GM10847 (cell line): Measurements from ENCODE around the gene NFIC.

Source experiments
- POLR2A ChIP-seq: IDR thresholded peaks from 2 replicates; pipeline ENCODE4 v1.6.1; 2011; ENCODE audit not compliant: insufficient read length; ENCODE audit errors: extremely low read depth

The NFIC gene

GRCh38 chr19:3364501-3364858 lies 1.9 kb upstream of the NFIC start:
- TF ChIP-seq POLR2A, result no peak

GRCh38 chr19:3365093-3365835 lies 1.1 kb upstream of the NFIC start:
- TF ChIP-seq POLR2A, result no peak

GRCh38 chr19:3366753-3367627 lies 607 bp downstream of the NFIC start:
- TF ChIP-seq POLR2A, result no peak

GRCh38 chr19:3367628-3368440 lies 1.5 kb downstream of the NFIC start:
- no peak for TF ChIP-seq POLR2A

- no peak for TF ChIP-seq POLR2A
Measured at GRCh38 chr19:3368441-3368795, 2.0 kb downstream of the NFIC start.

- TF ChIP-seq POLR2A, result no peak
Measured at GRCh38 chr19:3368848-3369336, 2.5 kb downstream of the NFIC start.

- no peak for TF ChIP-seq POLR2A
Measured at GRCh38 chr19:3369337-3370213, 3.2 kb downstream of the NFIC start.

GRCh38 chr19:3370214-3370720 lies 3.9 kb downstream of the NFIC start:
- TF ChIP-seq POLR2A, result no peak

- no peak for TF ChIP-seq POLR2A
Measured at GRCh38 chr19:3370728-3371591, 4.6 kb downstream of the NFIC start.

GRCh38 chr19:3372413-3372812 lies 6.0 kb downstream of the NFIC start:
- TF ChIP-seq POLR2A, result no peak

- TF ChIP-seq POLR2A, result no peak
Measured at GRCh38 chr19:3373971-3374368, 7.6 kb downstream of the NFIC start.

GRCh38 chr19:3374369-3375112 lies 8.2 kb downstream of the NFIC start:
- no peak for TF ChIP-seq POLR2A
